PC-9 (cell line): ENCODE results near the gene SH3BP4.

Experiments used
- CTCF ChIP-seq: fragments of 200-600 bp; sonication (generic); conservative IDR thresholded peaks from 2 replicates; pipeline ENCODE4 v1.6.1; 2017; ENCODE audit warnings: mixed run types, antibody characterized with exemption, mild to moderate bottlenecking, moderate library complexity
- EZH2 ChIP-seq: fragments of 200-600 bp; sonication (generic); IDR thresholded peaks from 2 replicates; pipeline ENCODE4 v1.8.0; 2017; ENCODE audit warnings: antibody characterized with exemption, low read depth

GRCh38 chr2:235066895-235067294, 115.1 kb downstream of the SH3BP4 start:
- no peak for TF ChIP-seq CTCF
- TF ChIP-seq EZH2: no peak
